ENCODE results near the gene TICAM2. TPM values are rescaled to one million over a fixed set of nuclear protein-coding genes. Genes with fewer than 3 reads are reported as not detected.

Gene TICAM2
- total and polyA plus RNA-seq, 4 donors, result 1.5 to 5.8 (median 2.5) TPM

- Histone ChIP-seq H3K9ac (ENCODE audit: insufficient read depth in 1 of 2, low read length in 2 of 2) (no peak overlapping the region), H3K27me3 (ENCODE audit: control insufficient read depth in 3 of 3, insufficient read depth in 3 of 3, low read length in 2 of 3) (no peaks in the 10 kb centered on the region), H3K4me1 (ENCODE audit: control insufficient read depth in 5 of 5, insufficient read depth in 5 of 5, low read length in 5 of 5) (peaks cover 0 to 3% (median 0%) of the 10 kb centered on the region in 5 donors), H3K4me3 (no peak overlapping the region), H3K27ac (ENCODE audit: low read depth in 1 of 2, low read length in 1 of 2) (no peak overlapping the region), H3K36me3 (ENCODE audit: control insufficient read depth in 4 of 4, insufficient read depth in 4 of 4, low read length in 4 of 4) (peaks cover 0 to 4% (median under 1%) of the 10 kb centered on the region in 4 donors), H3K9me3 (ENCODE audit: control insufficient read depth in 4 of 4, insufficient read depth in 3 of 4, low read length in 3 of 4) (no peaks in the 10 kb centered on the region)
- DNase-seq (no peak), ATAC-seq (ENCODE audit: insufficient read depth, low FRiP score) (no peak)
- TF ChIP-seq CTCF (IDR thresholded peaks at IDR 0.05; ENCODE audit: control extremely low read depth, extremely low read depth), result no peak
- 78 to 83% methylated on average over 5 of the region's 5 CpGs for WGBS, 2 donors
Measured at GRCh38 chr5:115575167-115576070, 26.9 kb downstream of the TICAM2 start.

GRCh38 chr5:115573133-115573532 lies 29.1 kb downstream of the TICAM2 start:
- no peak for ATAC-seq (ENCODE audit: insufficient read depth, low FRiP score)
- TF ChIP-seq CTCF (IDR thresholded peaks at IDR 0.05; ENCODE audit: control extremely low read depth, extremely low read depth), result no peak
- no peaks in the 10 kb centered on the region for H3K9me3 ChIP-seq (ENCODE audit: control insufficient read depth in 4 of 4, insufficient read depth in 3 of 4, low read length in 3 of 4)

GRCh38 chr5:115571441-115571878 lies 30.8 kb downstream of the TICAM2 start:
- WGBS, 2 donors, result 86 to 88% methylated on average over 5 of the region's 5 CpGs
- no peak overlapping the region for H3K27ac ChIP-seq (ENCODE audit: low read depth in 1 of 2, low read length in 1 of 2)

More at GRCh38 chr5:115573133-115573532, 29.1 kb downstream of the TICAM2 start:
- Histone ChIP-seq H3K27me3 (ENCODE audit: control insufficient read depth in 3 of 3, insufficient read depth in 3 of 3, low read length in 2 of 3) (no peaks in the 10 kb centered on the region), H3K4me3 (no peak overlapping the region), H3K9ac (ENCODE audit: insufficient read depth in 1 of 2, low read length in 2 of 2) (no peak overlapping the region), H3K4me1 (ENCODE audit: control insufficient read depth in 5 of 5, insufficient read depth in 5 of 5, low read length in 5 of 5) (peaks cover 0 to 1% (median 0%) of the 10 kb centered on the region in 5 donors), H3K27ac (ENCODE audit: low read depth in 1 of 2, low read length in 1 of 2) (no peak overlapping the region), H3K36me3 (ENCODE audit: control insufficient read depth in 4 of 4, insufficient read depth in 4 of 4, low read length in 4 of 4) (peaks cover 0 to 4% (median 0%) of the 10 kb centered on the region in 4 donors)
- WGBS, 2 donors, result 78 to 81% methylated on average over 2 of the region's 2 CpGs
- no peak for DNase-seq

More at GRCh38 chr5:115571441-115571878, 30.8 kb downstream of the TICAM2 start:
- peaks cover 0 to 1% (median 0%) of the 10 kb centered on the region in 5 donors for H3K4me1 ChIP-seq (ENCODE audit: control insufficient read depth in 5 of 5, insufficient read depth in 5 of 5, low read length in 5 of 5)
- H3K9ac ChIP-seq (ENCODE audit: insufficient read depth in 1 of 2, low read length in 2 of 2), result no peak overlapping the region
- DNase-seq, result peak in 2 of 3 donors; percentile 20 to 28
- no peaks in the 10 kb centered on the region for H3K36me3 ChIP-seq (ENCODE audit: control insufficient read depth in 4 of 4, insufficient read depth in 4 of 4, low read length in 4 of 4)
- no peak overlapping the region for H3K4me3 ChIP-seq
- H3K27me3 ChIP-seq (ENCODE audit: control insufficient read depth in 3 of 3, insufficient read depth in 3 of 3, low read length in 2 of 3), result no peaks in the 10 kb centered on the region
- no peak for ATAC-seq (ENCODE audit: insufficient read depth, low FRiP score)
- no peaks in the 10 kb centered on the region for H3K9me3 ChIP-seq (ENCODE audit: control insufficient read depth in 4 of 4, insufficient read depth in 3 of 4, low read length in 3 of 4)
- no peak for TF ChIP-seq CTCF (IDR thresholded peaks at IDR 0.05; ENCODE audit: control extremely low read depth, extremely low read depth)

Data from lung (tissue), 12 donors.